Mucosa of gallbladder (tissue), 1 donor: ENCODE measurements around the gene RPE. TPM values are rescaled to one million over a fixed set of nuclear protein-coding genes. Genes with fewer than 3 reads are reported as not detected.

Experiments used
- DNase-seq: peaks from one replicate; pipeline ENCODE4 v3.0.0-alpha.2; 2020; ENCODE audit warnings: low spot score
- total RNA-seq: library from RNA; stranded (reverse); gene quantifications from one replicate; pipeline ENCODE4 v1.2.1, GENCODE V29; 2021
- donor health status: DM: no; HTN: no; CAD: no.

The RPE gene
- 53.1 TPM for total RNA-seq

DNA sequence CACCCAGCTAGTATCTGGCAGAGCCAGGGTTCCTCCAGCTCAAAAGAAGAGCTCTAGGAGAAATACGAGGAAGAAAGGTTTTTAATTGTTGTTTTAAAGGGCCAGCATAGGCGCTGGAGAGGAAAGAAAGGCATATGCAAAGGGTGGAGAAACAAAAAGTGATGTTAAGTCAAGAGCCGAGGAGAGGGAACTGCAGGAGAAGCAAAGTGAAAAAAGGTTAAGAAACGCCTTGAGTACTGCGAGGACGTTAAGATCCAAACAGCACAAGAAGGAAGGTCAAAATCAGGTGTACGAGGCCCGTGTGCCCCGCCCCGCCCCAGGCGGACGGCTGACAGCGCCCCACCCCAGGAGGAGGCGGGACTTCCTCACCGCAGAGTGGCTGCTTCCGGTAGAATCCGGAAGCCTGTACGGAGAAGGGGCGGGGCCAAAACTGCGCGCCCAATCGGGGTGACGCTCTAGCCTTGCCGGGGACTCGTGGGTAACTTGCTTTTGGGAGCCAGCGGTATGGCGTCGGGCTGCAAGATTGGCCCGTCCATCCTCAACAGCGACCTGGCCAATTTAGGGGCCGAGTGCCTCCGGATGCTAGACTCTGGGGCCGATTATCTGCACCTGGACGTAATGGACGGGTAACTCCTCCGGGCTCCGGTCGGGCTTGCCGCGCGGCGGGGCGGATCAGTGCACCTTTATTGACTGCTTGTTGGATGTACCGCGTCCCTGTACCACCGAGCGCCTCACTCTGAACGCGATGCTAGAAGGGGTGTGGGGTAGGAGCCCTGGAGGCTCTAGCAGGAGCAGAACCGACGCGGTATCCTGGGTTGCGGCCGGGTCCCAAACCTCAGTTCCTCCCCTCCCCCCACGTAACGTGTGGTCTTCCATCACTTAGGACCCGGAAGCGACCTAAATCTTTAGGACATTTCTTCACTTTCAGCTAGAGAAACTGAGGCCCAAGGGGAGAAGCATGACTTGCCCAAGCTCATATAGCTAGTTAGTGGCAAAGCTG lies at the start of gene RPE:
Gene RPE (plus strand): TSS at position 481 of the 1,000 bp plus-strand sequence. CDS start 24 bp downstream, at position 505.
- DNase-seq, result peak; percentile 96

DNA sequence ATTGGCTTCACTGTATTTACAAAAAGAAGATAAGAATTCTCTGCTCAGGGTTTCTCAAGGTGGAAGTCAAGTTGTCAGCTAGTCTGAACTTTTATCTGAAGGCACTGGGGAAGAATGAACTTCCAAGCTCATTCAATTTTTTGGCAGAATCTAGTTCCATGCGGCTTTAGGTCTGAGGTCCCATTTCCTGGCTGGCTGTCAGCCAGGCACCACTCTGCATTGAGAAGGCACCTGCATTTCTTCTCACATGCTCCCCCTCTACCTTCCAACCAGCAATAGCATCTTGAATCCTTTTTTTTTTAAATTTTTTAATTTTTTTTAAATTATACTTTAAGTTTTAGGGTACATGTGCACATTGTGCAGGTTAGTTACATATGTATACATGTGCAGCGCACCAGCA lies 46.2 kb upstream of the RPE start:
- no peak for DNase-seq

DNA sequence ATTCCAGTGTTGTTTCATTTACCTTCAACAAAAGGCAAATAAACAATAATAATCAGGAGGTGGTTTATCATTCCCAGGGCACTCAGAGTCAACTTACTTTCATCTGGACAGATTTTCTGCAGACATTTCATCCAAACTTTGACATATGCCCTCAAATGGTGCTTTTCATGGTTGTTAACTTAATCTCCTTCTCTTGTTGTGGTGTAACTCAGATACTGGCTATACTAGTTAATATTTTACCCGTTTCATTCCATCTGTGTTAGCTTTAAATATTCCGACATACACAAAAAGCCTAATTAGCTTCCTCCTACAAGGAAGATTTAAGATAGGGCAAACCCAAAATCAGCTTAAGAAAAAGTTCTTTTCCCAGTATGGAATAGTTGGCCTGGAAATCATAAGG lies 44.4 kb upstream of the RPE start:
- no peak for DNase-seq

DNA sequence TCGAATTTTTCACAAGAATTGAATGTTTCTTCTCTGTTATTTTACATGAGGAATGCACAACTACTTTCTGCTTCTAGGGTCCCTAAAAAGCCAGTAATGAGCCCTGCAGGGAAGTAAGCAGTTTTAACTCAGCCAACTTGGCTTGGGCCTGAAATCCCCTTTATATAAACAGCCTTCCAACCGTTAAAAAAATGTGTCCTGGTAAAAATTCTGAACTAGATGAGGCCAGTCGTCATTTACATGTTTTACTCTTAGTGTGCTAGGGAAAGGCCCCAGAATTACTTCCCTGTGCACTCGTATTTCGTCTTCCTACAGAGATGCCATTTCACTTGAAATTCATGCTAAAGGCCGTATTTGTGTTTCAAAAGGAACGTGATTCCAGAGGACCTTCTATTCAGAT lies 42.4 kb upstream of the RPE start:
- no peak for DNase-seq

DNA sequence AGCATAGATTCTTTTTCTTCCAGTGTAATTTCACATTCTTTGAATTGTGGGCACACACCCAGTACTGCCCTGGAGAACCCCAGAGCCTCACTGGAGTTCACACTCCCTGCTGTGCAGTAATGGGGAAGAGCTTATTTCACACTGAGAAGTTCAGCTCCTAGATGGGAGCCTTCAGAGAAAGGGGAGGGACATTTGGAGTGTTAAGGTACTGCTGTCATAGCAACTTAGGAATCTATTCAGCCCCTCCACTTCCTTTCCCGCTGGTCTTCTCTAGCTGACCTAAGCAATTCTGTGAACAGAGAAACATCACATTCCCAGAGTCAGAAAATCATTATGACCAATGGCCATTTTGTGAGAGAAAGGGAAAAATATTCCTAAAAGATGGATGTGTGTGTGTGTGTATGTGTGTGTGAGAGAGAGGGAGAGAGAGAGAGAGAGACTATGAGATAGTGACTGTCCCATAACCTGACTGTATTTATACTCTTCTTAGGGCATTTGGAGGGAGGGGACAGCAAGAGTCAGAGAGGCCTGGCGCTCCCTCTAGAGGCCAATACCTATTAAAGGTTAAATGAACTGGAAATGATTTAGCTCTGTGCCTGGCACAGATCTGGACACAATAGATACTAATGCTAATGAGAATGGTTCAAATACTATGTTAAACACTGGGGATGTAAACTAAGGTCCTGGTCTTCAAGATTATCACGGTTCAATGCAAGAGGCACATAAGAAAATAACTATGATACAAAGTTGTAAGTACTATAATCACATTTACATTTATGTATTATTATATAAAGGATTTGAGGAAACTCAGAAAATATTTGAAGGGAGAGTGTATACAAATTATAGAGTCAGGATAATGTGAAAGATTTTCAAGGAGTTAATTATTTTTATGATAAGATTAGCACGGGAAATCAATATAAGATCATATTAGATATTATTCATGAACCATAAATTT lies 41.5 kb upstream of the RPE start:
- DNase-seq, result peak; percentile 38

DNA sequence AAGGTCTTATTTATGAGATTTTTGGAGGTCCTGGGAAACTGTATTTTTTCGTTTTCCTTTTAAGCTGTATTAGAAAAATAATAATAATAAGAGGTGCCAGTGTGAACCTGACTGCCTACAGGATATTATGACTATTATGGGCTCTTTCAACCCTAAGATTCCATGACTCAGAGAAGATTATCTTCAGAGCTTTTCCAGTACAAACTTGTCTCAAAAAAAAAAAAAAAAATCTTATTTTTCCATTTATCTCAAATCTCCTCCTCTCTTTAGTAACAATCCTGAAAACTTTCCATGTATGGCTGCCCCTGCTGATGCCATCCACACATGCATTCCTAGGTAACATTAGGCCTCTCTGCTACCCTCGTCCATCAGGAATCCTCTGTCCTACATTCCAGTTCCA lies 36.7 kb upstream of the RPE start:
- no peak for DNase-seq

DNA sequence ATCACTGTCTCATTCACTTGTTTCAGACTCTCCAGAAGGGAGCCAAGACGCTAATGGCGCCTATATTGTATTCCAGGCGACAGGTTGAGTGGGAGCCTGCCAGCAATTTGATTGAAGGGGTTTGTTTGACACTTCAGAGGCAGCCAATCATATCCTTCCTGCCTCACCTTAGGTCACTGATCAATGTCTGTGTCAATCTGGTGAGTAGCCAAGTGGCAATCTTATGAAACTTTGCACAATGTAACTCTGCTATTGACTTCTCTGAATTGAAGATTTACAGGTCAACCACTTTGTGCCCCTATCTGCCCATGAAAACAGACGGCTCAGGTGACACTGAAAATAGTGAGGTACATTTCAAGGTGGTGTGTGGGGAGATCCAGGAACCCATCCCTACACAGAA lies 32.7 kb upstream of the RPE start:
- no peak for DNase-seq

DNA sequence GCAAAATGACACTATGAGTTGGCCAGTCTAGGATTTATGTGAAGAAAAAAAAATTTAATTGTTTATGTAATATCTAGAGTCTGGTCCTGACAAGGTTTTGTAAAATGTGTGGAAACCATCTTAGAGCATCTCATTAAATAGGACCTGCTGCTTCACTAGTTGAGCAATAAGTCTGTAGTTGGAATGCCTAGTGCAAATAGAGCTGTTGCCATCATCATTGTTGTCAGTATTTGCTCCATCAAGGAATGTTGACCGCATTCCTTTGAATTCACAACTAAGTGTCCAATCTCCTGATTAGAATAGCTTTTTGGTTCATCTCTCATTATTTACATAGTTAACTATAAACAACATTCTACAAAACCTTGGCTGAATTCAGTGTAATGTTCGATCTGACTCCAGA lies 32.2 kb upstream of the RPE start:
- DNase-seq, result no peak

GRCh38 chr2:209970711-209971110 lies 31.7 kb upstream of the RPE start:
- DNase-seq, result no peak

GRCh38 chr2:209973328-209973727 lies 29.1 kb upstream of the RPE start:
- DNase-seq, result no peak

- no peak for DNase-seq
These were observed 27.9 kb upstream of the RPE start for GRCh38 chr2:209974576-209974975.

DNA sequence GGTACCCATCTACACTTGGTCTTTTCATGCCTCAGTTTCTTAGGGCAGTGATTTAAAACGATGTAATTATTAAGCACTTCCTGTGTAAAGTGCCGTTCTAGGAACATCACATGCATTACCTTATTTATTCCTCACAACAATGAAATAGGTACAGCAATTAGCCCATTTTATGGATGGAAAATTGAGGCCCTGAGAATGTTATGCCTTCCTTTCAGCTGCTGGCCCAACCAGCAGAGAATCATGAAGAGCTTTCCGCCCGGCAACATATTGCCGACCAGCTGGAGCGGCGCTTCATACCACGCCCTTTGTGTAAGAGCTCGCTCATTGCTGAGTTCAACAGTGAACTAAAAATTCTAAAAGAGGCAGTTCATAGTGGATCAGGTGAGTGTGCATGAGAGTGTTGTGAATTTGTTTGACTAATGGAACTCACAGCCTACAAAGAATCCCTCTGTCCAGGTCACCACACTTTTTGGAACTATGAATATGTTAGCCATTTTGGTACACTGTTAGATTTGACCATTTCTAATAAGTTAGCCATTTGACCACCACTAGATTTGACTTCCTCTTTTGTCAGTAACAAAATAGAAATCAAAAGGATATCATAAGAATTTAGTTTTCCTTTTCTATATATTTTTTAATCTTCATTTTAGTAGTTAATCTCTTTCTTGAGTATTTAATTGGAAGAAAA lies 25.6 kb upstream of the RPE start:
- DNase-seq, result no peak

GRCh38 chr2:209977386-209978239 lies 24.8 kb upstream of the RPE start:
- DNase-seq, result no peak

DNA sequence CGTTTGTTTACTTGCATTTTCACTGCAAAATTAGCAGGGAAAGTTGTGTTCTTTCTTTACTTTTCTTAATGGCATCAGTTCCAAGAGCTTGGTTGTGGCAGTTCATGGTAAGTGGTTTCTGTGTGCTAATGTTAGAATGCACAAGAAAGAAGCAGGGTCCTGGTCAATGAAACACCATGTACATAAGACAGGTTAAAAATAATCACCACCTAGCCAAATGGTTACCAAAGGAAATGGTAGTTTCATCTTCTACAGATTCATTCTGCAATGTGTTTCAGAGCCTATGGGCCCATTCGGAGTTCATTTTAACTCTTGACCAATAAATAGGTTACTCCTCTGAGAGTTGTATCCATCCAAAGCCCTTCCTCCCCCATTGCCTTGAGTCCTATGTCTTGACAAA lies 18.1 kb upstream of the RPE start:
- no peak for DNase-seq

GRCh38 chr2:209985874-209986273 lies 16.6 kb upstream of the RPE start:
- DNase-seq, result no peak

GRCh38 chr2:209986415-209986814 lies 16.0 kb upstream of the RPE start:
- DNase-seq, result no peak

GRCh38 chr2:209988010-209988409 lies 14.4 kb upstream of the RPE start:
- no peak for DNase-seq

GRCh38 chr2:209990838-209991237 lies 11.6 kb upstream of the RPE start:
- no peak for DNase-seq

DNA sequence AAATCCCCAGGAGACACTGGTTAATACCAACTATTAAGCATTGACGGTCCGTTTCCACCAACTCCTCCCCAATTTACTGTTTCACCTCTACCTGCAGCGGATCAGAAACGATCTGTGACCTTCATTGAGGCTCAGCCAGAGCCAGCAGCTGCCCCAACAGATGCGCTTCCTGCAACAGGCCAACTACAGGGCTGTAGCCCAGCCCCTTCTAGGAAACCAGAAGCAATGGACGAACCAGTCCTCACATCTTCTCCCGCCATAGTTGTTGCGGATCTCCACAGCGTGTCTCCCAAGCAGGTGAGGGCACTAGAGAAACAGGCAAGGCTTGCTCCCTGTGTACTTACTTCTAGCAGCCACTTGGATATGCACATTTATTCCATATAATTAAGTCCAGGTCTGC lies 8.5 kb upstream of the RPE start:
- no peak for DNase-seq

- DNase-seq, result no peak
These were observed 3.8 kb upstream of the RPE start for GRCh38 chr2:209998596-209998995.
